ENCODE results near the gene PLXNA2.

PLXNA2 gene

DNA sequence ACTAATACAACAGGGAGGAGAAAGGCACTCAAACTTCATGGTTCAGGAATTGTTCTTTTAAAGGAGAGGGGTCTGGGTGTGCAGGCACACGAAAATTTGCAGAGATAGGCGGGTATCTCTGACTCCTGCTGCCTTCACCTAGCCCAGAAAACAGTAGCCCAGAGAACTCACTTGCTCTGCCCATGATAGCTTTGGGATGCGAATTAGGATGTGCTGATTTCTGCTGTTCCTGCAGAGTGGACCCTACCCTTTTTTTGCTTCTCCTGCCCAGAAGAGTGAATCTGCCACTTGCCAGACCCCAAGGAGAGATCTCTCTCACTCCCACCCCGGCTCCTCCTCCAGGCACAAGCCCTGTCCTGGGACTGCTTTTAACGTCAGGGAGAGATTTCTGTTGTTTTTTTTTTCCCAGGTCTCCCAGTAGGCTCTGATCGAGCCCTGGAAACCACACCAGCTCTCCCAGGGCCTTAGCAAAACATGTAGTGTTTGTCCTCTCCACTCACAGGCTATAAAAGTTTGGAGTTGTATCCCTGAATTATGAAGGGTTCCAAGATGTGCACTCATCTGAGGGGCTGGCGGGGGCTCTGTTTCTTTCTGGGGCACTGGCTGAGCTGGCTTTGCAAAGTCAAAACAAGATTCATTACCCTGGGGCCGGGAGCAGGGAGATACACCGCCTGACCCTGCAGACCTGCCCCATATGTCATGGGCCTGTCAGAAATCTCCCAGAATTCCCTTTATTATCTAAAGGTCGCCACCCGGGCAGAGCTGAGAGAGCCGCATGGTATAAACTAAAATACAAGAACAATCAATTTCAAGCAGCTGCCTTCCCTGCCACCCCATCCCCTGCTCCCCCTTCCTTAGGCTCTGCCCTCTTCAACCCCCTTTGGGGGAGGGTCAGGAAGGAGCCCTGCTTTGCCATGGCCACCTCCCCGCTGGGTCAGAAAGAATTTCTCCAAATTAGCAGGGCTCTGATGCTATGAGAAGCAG is 17.9 kb downstream of the PLXNA2 start:
- TF ChIP-seq, protein P1, sequence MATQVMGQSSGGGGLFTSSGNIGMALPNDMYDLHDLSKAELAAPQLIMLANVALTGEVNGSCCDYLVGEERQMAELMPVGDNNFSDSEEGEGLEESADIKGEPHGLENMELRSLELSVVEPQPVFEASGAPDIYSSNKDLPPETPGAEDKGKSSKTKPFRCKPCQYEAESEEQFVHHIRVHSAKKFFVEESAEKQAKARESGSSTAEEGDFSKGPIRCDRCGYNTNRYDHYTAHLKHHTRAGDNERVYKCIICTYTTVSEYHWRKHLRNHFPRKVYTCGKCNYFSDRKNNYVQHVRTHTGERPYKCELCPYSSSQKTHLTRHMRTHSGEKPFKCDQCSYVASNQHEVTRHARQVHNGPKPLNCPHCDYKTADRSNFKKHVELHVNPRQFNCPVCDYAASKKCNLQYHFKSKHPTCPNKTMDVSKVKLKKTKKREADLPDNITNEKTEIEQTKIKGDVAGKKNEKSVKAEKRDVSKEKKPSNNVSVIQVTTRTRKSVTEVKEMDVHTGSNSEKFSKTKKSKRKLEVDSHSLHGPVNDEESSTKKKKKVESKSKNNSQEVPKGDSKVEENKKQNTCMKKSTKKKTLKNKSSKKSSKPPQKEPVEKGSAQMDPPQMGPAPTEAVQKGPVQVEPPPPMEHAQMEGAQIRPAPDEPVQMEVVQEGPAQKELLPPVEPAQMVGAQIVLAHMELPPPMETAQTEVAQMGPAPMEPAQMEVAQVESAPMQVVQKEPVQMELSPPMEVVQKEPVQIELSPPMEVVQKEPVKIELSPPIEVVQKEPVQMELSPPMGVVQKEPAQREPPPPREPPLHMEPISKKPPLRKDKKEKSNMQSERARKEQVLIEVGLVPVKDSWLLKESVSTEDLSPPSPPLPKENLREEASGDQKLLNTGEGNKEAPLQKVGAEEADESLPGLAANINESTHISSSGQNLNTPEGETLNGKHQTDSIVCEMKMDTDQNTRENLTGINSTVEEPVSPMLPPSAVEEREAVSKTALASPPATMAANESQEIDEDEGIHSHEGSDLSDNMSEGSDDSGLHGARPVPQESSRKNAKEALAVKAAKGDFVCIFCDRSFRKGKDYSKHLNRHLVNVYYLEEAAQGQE (IDR thresholded peaks at IDR 0.05; ENCODE audit: insufficient read depth in 1 of 2, low read depth in 2 of 2, low read length in 2 of 2): no peak
- TF ChIP-seq TAF1 (IDR thresholded peaks at IDR 0.05; ENCODE audit: borderline replicate concordance, insufficient read depth, low read length) (no peak), FOXP2 (optimal IDR thresholded peaks at IDR 0.05; ENCODE audit: borderline replicate concordance, extremely low read depth, extremely low read length, insufficient read depth) (no peak), SIN3A (IDR thresholded peaks at IDR 0.05; ENCODE audit: borderline replicate concordance, insufficient read depth, low read length) (no peak), POLR2AphosphoS5 (IDR thresholded peaks at IDR 0.05; ENCODE audit: low read depth, low read length) (no peak)

DNA sequence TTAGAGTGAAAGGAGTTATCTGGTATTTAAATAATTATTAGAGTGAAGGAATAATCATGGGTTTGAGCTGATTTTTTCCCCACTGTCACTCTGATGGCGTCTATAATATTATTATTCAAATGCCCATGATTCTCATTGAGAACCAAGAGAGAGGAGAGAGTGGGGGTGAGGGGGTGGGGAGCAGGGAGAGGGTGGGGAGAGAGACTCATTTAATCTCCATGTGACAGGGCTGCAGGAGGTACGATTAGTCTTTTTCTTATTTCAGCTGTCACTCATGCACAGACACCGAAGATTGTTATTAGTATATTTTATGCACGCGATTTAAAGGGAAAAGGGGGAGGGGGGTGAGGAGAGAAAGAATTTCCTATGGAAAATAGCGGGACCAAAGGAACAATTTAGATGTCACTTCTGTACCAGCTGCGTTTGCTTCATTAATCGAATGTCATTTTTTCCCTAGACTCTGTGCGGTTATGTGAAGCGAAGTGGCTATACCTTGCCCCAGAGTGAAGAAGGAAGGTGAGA is 19.9 kb downstream of the PLXNA2 start:
- no peak for TF ChIP-seq POLR2AphosphoS5 (IDR thresholded peaks at IDR 0.05; ENCODE audit: low read depth, low read length)
- TF ChIP-seq SIN3A (IDR thresholded peaks at IDR 0.05; ENCODE audit: borderline replicate concordance, insufficient read depth, low read length): no peak
- TF ChIP-seq, protein P1 (IDR thresholded peaks at IDR 0.05; ENCODE audit: insufficient read depth in 1 of 2, low read depth in 2 of 2, low read length in 2 of 2): no peak
- TF ChIP-seq FOXP2 (optimal IDR thresholded peaks at IDR 0.05; ENCODE audit: borderline replicate concordance, extremely low read depth, extremely low read length, insufficient read depth): no peak
- TF ChIP-seq TAF1 (IDR thresholded peaks at IDR 0.05; ENCODE audit: borderline replicate concordance, insufficient read depth, low read length): no peak

DNA sequence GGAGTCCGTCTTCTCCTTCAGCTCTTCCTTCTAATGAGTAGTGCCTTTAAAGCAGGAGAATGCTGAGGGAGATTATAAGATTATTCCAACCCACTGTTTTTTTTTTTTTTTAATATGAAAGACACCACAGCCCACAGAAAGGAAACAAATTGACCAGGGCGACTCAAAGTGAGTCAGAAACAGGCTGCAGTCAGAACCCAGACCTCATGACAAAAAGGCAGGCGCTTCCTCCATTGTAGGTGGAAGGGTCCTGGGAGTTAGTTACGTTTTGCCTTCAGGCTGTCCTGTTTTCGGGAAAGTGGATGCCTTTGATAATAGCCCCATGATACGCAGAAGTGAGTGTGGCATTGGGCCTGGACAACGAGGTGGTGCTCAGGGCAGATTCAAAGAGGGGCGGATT is 21.0 kb downstream of the PLXNA2 start:
- TF ChIP-seq TAF1 (IDR thresholded peaks at IDR 0.05; ENCODE audit: borderline replicate concordance, insufficient read depth, low read length) (no peak), POLR2AphosphoS5 (IDR thresholded peaks at IDR 0.05; ENCODE audit: low read depth, low read length) (no peak), SIN3A (IDR thresholded peaks at IDR 0.05; ENCODE audit: borderline replicate concordance, insufficient read depth, low read length) (no peak), FOXP2 (optimal IDR thresholded peaks at IDR 0.05; ENCODE audit: borderline replicate concordance, extremely low read depth, extremely low read length, insufficient read depth) (no peak)
- TF ChIP-seq, protein P1 (IDR thresholded peaks at IDR 0.05; ENCODE audit: insufficient read depth in 1 of 2, low read depth in 2 of 2, low read length in 2 of 2): no peak

DNA sequence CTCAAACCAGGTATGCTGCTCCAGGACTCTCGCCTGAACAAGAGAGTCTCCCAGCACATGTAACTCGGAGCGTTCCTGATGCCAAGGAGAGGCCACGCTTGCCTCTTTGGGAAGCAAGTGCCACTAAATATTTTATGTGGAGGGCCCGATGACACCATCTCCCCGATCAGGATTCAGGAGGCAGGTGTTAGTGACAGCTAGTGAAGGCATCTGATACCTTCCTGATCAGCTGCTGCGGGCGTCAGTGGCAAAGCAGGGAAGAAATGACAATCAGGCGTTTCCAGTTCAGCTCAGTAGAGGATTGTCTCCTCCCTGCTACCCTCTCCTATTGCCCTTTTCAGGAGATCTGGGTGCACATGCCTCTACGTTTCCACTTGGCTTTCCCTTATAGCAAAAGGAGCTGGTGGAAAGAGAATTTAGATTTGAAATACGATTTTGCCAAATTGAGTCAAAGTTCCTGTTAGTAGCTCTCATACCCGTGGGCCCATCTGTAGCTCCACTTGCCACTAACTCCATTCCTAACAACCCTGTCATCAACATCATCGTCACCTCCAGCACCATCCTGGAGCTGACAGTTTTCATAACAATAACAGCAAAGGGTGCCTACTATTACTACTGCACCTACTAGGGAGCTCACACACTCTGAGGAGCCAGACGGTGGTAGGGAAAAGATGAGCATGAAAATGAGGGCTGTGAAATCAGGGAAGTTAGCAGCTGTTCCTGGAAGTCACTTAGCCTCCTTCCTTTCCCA is 21.6 kb downstream of the PLXNA2 start:
- TF ChIP-seq, protein P1 (IDR thresholded peaks at IDR 0.05; ENCODE audit: insufficient read depth in 1 of 2, low read depth in 2 of 2, low read length in 2 of 2): no peak
- TF ChIP-seq SIN3A (IDR thresholded peaks at IDR 0.05; ENCODE audit: borderline replicate concordance, insufficient read depth, low read length): no peak
- no peak for TF ChIP-seq FOXP2 (optimal IDR thresholded peaks at IDR 0.05; ENCODE audit: borderline replicate concordance, extremely low read depth, extremely low read length, insufficient read depth)
- TF ChIP-seq TAF1 (IDR thresholded peaks at IDR 0.05; ENCODE audit: borderline replicate concordance, insufficient read depth, low read length): no peak
- no peak for TF ChIP-seq POLR2AphosphoS5 (IDR thresholded peaks at IDR 0.05; ENCODE audit: low read depth, low read length)
